ENCODE data around the gene SHISAL1. TPM values are rescaled to one million over a fixed set of nuclear protein-coding genes. Genes with fewer than 3 reads are reported as not detected.

SHISAL1 gene
- total RNA-seq, 1 donor, result under 0.01 TPM

GRCh38 chr22:44266796-44267760 is 45.7 kb downstream of the SHISAL1 start:
- no peak for DNase-seq (ENCODE audit: low read depth in 2 of 3, low spot score in 2 of 3)

- no peak for DNase-seq (ENCODE audit: low read depth in 2 of 3, low spot score in 2 of 3)
Observed at GRCh38 chr22:44263547-44263946, 49.2 kb downstream of the SHISAL1 start.

GRCh38 chr22:44261861-44262595 is 50.7 kb downstream of the SHISAL1 start:
- peak in 1 of 3 donors; percentile 6 for DNase-seq (ENCODE audit: low read depth in 2 of 3, low spot score in 2 of 3)

- no peak for DNase-seq (ENCODE audit: low read depth in 2 of 3, low spot score in 2 of 3)
Observed at GRCh38 chr22:44261164-44261860, 51.4 kb downstream of the SHISAL1 start.

GRCh38 chr22:44260216-44261035 is 52.3 kb downstream of the SHISAL1 start:
- DNase-seq (ENCODE audit: low read depth in 2 of 3, low spot score in 2 of 3), result no peak

GRCh38 chr22:44259366-44260215 is 53.2 kb downstream of the SHISAL1 start:
- DNase-seq (ENCODE audit: low read depth in 2 of 3, low spot score in 2 of 3), result no peak

- no peak for DNase-seq (ENCODE audit: low read depth in 2 of 3, low spot score in 2 of 3)
Observed at GRCh38 chr22:44256556-44257485, 55.9 kb downstream of the SHISAL1 start.

GRCh38 chr22:44256085-44256484 is 56.7 kb downstream of the SHISAL1 start:
- no peak for DNase-seq (ENCODE audit: low read depth in 2 of 3, low spot score in 2 of 3)

- no peak for DNase-seq (ENCODE audit: low read depth in 2 of 3, low spot score in 2 of 3)
Observed at GRCh38 chr22:44254811-44255210, 57.9 kb downstream of the SHISAL1 start.

- no peak for DNase-seq (ENCODE audit: low read depth in 2 of 3, low spot score in 2 of 3)
Observed at GRCh38 chr22:44249376-44250147, 63.2 kb downstream of the SHISAL1 start.

- no peak for DNase-seq (ENCODE audit: low read depth in 2 of 3, low spot score in 2 of 3)
Observed at GRCh38 chr22:44248926-44249325, 63.8 kb downstream of the SHISAL1 start.

GRCh38 chr22:44247923-44248892 is 64.5 kb downstream of the SHISAL1 start:
- DNase-seq (ENCODE audit: low read depth in 2 of 3, low spot score in 2 of 3), result no peak

- DNase-seq (ENCODE audit: low read depth in 2 of 3, low spot score in 2 of 3), result no peak
Observed at GRCh38 chr22:44247346-44247745, 65.4 kb downstream of the SHISAL1 start.

GRCh38 chr22:44246615-44247326 is 66.0 kb downstream of the SHISAL1 start:
- DNase-seq (ENCODE audit: low read depth in 2 of 3, low spot score in 2 of 3), result no peak

- DNase-seq (ENCODE audit: low read depth in 2 of 3, low spot score in 2 of 3), result no peak
Observed at GRCh38 chr22:44245867-44246266, 66.9 kb downstream of the SHISAL1 start.

GRCh38 chr22:44245438-44245837 is 67.3 kb downstream of the SHISAL1 start:
- DNase-seq (ENCODE audit: low read depth in 2 of 3, low spot score in 2 of 3), result no peak

Data from hematopoietic multipotent progenitor cell (in vitro differentiated cells).